HuH-7 (cell line): Measurements from ENCODE around the gene DMWD.

Source experiments
- DNase-seq: peaks from one replicate; pipeline ENCODE4 v3.0.0; 2011; ENCODE audit warnings: low spot score

DMWD gene

GRCh38 chr19:45745606-45746005, 47.0 kb downstream of the DMWD start:
- no peak for DNase-seq

GRCh38 chr19:45742969-45743368, 49.7 kb downstream of the DMWD start:
- no peak for DNase-seq

- DNase-seq = no peak
Measured at GRCh38 chr19:45739498-45740439, 52.9 kb downstream of the DMWD start.

- no peak for DNase-seq
Measured at GRCh38 chr19:45733160-45733810, 59.4 kb downstream of the DMWD start, which contains the start of gene MEIOSIN. Gene MEIOSIN (plus strand): TSS chr19:45733439. CDS start chr19:45735377, 1,938 bp downstream.
